Activated CD4-positive, alpha-beta T cell treated with anti-CD3 and anti-CD28 coated beads, Interleukin-2, amount 50 U/mL, for 24 hours (primary cell): ENCODE results near the gene AGPAT2.
A peak's percentile ranks its signal among the peaks of the same experiment; 100 is the strongest.
"Not testable (repeated sequence)": the region's sequence is repeated elsewhere in the genome, so short reads cannot be mapped to it uniquely, and the experiment has no call there.

Experiments
- DNase-seq, 2 donors: peaks; one replicate each; pipeline ENCODE4 v3.0.0-alpha.2; 2020; ENCODE audit warnings: low read depth in 1 of 2, low spot score in 1 of 2

The AGPAT2 gene

DNA sequence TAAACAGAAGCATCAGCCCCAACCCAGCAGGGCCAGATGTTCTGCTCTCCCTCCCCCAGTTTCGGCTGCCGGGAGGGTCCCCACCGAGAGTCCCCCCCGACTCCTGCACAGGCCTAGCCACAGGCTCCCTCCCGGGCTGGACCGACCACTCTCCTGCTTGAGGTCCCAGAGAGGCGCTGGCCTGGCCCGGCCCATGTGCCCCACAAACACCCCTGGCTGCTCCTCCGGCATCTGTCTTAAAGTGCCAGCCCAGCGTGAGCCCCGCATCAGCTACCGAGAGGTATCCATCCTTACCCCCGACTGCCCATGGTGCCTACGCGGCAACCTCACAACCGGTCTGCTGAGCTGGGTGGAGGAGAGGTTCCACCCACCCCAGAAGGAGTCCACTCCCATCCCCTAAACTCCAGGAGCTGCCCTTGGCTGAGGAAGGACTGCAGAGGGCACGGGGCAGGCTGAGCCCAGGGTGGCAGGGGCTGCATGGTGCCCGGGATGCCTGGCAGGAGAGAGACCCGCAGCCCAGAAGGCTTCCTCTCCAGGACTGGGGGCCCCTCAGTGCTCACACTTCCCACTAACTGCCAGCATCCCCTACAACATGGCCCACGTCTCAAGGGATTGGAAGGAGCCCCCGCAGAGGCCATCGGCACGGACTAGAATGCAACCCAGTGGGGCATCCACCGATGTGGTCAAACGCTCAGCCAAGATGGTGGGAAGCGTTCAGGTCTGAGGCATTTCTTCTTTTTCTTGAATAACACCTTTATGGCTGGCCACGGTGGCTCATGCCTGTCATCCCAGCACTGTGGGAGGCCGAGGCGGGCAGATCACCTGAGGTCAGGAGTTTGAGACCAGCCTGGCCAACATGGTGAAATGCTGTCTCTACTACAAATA, 40.2 kb downstream of the AGPAT2 start:
- DNase-seq: no peak

DNA sequence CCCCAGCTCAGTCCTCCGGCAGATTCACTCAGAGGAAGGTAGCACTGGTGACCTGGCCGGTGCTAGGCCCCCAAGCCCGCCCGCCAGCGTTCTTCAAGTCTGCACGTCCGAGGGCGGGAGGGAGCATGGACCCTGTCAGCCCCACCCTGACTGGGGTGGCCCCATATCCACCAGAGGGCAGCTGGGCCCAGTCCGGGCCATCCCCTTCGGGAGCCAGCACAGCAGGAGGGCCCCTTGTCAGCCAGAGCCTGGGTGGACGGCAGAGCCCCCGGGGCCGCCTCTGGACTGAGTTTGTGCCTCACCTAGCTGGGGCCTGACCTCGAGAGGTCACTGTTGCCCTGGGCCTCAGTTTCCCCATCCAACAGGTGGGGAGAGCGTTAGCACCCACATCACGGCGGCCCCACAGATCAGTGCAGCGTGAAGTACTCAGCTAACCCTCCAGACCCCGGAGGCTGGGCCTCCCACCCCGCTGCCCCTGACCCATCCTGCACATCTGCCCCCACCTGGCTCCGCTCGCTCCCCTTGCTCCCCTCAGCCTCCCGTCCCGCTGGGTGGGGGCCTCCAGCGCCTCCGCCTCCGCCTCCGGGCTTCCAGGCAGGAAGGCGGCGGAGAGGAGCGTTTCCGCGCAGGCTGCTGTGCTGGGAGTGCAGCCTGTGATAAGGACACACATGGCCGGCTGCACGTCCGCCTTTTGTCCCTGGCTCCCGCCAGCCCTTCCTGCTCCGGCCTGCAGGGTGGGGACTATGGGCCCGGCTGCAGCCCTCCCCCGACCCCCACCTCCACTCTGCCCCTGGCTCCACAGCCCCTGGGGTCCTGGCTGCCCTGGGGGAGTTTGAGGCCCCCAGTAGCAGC, 41.1 kb downstream of the AGPAT2 start:
- DNase-seq: no peak

DNA sequence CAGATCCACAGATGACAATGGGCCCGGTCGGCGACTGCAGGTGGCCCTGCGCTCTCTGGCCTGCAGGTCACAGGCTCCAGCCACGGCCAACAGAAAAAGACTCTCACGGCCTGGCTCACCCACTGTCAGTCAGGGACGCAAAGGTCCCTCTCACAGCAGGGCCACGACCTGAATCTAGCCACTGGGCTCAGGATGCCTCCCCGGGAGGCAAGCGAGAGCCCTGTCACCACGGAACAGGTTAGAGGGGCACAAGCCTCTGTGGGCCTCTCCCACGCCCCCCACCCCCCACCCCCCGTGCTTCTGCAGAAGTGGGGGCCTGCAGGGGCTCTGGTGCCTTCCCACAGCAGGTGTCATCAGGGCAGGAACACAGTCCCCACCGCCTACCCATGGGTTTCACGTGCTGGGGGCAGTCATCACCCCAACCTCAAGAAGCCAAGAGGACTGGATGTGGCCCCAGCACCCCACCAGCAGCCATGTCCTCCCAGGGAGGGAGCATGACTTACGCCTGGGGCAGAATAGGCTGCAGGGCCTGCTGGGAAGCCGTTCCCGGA, 41.8 kb downstream of the AGPAT2 start:
- DNase-seq: no peak

DNA sequence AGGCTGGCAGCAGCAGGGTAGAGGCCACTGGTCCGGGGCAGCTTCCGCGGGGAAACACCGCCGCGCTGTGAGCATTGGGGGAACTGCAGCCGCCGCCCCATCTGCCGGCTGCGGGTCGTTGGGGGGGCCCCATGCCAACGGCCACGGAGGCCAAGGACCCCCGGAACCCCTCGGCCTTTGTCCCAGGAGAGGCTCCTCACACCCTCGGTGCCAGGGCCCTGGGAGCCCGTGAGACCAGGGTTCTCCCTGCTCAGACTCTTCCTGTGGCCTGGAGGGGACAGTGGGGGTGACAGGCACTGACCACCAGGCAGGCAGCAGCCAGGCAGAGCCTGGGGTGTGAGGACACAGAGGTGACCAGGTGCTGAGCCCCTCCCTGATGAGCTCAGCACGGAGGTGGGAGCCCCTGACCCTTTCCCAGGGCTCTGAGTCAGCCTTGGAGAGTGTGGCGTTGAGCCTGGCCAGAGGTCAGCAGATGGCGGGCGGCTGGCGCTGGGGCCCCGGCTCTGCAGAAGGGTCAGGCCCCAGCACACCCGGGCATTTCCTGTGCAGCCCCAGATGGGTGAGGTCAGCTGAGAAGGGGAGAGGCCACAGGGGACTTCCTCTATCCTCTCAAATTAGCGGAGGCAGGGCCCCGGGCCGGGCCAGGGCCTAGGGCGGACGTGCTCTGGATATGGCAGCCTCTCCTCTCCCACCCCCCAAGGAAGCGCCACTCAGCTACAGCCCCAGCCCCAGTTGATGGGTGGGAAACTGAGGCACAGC, 42.5 kb downstream of the AGPAT2 start:
- DNase-seq: peak; percentile 55 to 70

DNA sequence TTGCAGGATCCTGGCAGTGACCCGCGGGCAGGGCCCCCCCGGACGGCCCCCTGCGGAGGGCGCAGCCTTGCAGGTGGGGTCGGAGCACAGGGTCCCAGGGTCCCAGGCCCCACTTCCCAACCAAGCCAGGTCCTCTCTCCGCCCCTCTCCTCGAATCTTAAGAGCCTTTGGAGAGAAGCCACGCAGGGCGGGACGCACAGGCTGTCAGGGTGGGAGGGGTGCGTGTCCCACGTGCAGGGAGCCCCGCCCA, 43.0 kb downstream of the AGPAT2 start:
- DNase-seq: no peak

DNA sequence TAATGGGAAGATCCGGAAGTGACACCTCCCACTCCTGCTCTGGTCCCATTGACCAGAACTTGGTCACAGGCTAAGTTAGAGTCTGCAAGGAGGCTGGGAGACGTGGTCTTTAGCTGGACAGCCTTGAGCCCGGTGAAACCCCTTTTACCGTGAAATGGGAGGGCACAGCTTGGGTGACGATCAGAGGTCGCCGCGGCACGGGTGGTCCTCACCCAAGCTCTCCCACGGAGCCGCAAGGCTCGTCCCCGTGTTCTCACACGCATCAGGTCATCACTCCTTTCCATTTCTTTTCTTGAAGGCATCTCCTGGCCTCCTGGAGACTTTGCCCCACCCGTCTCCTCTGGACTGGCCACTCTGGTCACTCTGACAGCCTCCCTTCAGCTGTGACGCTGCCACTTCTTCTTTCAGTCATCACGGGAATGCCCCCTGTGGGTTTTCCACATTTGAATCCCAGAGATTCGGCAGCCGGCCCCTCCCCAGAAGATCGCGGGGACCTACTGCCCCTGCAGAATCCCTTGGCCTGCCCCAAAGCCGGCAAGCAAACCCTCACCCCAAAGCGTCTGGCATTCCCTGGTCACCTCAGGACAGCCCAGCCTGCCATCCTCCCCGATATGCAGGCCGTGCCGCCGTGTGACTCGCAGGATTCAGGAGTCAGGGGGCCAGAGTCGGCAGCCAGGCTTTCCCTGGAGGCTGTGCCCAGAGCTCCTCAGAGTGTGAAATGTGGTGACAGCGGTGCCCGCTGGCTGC, 43.5 kb downstream of the AGPAT2 start:
- no peak for DNase-seq

DNA sequence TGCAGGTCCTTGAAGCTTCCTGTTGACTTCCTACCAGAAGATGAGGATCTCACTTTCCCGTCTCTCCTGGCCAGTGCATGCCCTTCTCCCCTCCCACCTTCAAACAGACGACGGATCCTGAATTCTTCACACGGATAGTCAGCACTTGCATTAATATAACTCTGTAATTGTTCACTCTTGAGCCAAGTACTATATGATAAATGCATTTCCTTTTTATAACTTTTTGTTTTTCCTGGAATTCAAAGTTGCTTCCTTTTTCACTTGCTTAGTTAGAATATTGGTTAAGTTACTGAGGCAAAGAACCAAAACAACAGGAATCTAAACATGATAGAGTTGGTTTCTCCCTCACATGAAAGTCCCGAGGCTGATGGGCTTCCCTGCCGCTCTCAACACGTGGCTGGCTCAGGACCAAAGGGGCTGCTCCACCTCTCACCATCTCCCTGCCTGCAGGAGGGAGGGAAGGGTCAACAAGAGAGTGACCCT, 44.8 kb downstream of the AGPAT2 start:
- no peak for DNase-seq

DNA sequence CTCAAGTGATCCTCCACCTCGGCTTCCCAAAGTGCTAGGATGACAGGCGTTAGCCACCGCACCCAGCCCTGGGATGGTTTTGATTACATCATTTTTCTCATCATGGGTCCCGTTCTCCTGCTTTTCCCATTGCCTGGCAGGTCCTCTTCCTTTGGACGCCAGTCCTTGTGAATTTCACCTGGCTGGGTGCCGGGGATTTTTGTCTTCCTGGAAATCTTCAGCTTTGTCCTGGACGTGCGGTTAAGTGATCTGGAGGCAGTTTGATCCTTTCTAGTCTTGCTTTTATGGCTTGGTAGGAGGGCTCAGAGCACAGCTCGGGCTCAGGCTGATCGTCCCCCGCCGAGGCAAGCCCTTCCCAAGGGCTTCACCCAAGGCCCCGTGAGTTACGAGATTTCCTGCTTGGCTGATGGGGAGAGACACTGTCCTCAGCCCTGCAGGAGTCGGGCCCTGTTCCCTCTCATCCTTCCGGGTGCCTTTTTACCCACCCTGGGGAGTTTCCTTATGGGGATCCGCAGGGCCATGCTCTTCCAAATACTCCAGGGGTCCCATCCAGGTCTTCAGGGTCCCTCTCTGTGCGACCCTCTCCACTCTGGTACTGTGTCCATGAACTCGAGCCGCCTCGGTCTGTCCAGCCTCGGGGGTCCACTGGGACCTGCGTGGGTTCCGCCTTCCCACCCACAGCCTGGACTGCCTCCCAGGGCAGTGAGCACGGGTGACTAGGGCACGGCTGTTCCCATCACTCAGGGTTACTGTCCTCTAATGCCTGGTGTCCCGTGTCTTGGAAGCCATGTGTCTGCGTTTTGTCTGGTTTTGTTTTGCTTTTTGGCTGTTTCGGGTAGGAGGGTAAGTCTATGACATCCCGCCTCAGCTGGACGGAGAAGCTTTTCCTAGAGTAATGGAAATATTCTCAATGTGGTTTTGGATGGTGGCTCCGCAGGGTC, 46.8 kb downstream of the AGPAT2 start:
- DNase-seq: no peak

DNA sequence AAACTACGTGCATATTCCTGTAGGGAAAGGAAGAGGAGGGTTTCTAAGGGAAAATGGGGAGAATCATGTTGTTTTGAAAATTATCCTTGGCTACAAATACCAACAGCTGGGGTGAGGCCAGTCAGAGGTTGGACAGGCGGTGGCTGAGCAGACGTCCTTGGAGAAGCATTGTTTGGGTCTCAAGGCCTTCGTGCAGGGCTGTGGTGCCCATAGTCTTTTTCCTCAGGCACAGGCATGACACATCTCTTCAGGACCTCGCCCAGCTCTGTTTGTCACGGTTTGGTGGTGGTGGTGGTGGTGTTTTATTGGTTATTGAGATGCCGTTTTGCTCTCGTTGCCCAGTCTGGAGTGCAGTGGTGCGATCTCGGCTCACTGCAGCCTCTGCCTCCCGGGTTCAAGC, 52.4 kb downstream of the AGPAT2 start:
- no peak for DNase-seq

DNA sequence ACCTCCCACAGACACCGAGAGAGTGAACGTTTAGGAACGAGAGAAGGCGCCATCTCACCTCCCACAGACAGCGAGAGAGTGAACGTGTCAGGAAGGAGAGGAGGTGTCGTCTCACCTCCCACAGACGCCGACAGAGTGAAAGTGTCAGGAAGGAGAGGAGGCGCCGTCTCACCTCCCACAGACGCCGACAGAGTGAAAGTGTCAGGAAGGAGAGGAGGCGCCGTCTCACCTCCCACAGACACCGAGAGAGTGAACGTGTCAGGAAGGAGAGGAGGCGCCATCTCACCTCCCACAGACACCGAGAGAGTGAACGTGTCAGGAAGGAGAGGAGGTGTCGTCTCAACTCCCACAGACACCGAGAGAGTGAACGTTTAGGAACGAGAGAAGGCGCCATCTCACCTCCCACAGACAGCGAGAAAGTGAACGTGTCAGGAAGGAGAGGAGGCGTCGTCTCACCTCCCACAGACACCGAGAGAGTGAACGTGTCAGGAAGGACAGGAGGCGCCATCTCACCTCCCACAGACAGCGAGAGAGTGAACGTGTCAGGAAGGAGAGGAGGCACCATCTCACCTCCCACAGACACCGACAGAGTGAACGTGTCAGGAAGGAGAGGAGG, 54.7 kb downstream of the AGPAT2 start:
- not testable (repeated sequence) for DNase-seq

DNA sequence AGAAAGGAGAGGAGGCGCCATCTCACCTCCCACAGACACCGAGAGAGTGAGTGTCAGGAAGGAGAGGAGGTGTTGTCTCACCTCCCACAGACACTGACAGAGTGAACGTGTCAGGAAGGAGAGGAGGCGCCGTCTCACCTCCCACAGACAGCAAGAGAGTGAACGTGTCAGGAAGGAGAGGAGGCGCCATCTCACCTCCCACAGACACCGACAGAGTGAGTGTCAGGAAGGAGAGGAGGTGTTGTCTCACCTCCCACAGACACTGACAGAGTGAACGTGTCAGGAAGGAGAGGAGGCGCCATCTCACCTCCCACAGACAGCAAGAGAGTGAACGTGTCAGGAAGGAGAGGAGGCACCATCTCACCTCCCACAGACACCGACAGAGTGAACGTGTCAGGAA, 55.2 kb downstream of the AGPAT2 start:
- DNase-seq: not testable (repeated sequence)

DNA sequence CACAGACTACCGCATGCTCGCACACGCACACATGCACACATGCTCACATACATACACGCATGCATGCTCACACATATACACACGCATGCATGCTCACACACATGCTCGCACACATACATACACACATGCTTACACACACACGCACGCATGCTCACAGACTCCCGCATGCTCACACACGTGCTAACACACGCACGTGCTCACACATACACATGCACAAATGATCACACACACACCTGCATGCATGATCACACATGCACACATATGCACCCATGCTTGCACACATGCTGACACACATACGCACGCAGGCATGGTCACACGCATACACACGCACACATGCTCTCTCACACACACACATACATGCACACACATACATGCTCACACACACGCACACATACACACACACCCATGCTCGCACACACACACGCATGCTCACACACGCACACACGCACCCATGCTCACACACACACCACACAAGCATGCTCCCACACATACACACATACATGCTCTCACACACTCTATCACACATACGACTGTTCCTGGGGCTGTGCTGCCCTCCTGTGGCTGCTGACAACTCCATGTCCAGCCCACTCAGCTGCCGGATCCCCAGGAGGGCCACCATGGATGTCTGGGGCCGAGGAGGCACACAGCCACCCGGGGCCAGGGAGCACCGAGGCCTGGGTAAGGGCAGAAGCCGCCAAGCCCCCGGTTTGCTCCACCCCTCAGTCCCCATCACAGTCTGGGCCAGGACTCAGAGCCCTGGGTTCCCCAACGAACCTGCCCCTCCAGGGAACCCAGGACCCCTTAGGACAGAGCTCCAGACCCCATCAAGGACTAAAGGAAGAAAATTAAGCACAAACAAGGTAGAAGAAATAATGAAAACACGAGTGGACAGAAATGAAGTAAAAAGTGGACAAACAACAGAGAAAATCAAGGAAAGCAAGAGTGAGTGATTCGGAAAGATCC, 55.9 kb downstream of the AGPAT2 start:
- peak; percentile 28 to 33 for DNase-seq

DNA sequence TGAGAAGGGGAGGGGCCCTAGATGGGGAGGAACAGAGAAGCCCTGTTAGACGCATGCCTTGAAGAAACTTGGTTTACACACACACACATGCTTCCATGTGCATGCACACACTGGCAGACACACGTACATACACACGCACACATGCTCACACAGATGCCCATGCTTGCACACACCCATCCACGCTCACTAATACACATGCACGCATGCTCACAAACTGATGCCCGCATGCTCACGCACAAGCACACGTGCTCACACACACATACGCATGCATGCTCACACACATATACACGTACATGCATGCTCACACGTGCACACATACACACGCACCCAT, 56.6 kb downstream of the AGPAT2 start:
- no peak for DNase-seq

DNA sequence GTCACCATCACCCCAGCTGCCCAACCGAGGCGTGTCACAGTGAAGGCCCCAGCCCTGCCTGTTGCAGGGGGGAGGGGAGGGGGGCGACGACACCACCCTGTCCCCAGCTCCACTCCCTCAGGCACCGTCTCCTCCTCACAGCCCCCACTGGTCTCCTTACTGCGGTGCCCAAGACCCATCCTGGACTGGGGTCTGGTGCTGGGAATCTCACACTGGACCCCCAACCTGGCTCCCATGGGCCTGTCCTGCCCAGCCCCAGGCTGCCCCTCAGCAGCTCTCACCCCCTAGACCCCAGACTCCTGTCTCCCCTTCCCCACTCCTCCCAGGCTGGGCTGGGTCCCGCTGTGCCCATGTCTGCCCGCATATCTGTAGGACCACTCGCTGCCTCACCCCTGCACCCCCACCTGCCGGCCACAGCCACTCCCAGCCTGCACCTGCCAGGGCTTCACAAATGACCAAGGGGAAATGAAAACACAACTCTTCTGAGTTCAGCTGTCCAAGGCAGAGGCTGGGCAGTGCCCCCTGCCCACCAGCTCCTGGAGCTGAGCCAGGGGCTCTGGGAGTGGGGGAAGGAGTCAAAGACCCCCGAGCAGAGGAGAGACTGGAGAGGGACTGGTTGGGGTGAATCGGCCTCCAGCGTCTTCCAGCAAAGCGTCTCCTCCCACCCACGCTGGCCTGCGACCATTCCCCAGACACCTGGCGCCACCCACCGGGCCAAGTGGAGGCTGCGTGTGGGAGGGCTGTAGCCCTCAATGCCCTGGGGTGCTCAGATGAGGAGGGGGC, 57.2 kb downstream of the AGPAT2 start:
- peak in 1 of 2 donors; percentile 21 for DNase-seq

DNA sequence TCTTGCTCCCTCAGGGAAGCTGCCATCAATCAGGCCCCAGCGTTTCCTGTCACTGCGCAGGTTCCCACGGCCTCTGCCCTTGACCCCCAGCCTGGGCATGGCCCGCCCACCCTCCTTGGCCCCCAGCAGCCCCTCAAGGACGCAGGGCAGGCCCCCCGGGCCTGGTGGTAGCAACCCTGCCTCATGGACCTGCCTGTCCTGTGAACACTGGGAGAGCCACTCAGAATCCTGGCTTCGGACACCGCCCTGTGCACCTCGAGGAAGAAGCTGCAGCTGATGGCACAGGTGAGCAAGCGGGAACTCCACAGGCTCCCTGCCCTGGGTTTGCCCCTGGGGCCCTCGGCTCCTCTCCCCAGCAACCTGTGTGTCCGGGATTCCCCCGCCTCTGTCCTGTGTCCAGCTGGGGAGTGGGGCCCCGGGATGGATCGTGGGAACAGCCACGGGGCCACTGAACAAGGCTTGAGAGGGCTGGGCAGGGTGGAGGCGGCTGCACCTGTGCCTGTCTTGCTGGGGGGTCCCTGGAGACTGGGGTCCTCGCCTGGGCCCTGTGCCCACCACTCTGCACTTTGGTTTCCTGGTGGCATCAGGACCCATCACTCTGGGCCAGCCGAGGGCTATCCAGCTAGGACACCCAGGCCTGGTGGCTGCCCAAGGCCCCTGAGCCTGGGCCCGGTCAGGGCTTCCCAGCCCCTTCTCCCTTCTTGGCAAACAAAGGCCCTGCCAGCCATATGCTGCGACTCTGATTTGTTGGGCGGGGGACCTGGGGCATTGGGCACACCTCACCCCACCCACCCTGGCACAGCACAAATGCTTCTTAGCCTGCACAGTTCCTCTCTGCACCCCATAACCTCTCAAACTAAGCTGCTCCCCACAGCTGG, 58.0 kb downstream of the AGPAT2 start:
- DNase-seq: no peak

DNA sequence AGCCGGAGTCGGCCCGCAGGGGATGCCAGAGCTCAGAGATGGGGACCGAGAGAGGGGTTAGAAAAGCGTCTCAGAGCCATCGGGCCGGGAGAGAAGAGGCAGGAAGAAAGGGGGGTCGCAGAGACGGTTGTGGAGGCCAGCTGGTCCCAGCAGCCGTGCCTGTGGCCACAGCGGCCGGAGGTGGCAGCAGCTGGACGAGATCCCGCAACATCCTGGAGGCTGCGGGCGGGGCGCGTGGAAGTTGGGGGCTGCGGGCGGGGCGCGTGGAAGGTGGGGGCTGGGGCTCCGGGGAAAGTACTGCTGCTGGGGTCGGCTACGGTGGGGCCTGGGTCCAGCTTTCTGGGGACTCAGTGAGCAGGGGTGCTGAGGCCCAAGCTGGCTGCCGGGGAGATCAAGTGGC, 59.0 kb downstream of the AGPAT2 start:
- no peak for DNase-seq
